ENCODE data around the gene C1D. TPM values are rescaled to one million over a fixed set of nuclear protein-coding genes. Genes with fewer than 3 reads are reported as not detected.

C1D gene
- total RNA-seq (2014; rRNA removed; shearing (Covaris generic)), result 44.5 and 51.3 TPM in 2 replicates

DNA sequence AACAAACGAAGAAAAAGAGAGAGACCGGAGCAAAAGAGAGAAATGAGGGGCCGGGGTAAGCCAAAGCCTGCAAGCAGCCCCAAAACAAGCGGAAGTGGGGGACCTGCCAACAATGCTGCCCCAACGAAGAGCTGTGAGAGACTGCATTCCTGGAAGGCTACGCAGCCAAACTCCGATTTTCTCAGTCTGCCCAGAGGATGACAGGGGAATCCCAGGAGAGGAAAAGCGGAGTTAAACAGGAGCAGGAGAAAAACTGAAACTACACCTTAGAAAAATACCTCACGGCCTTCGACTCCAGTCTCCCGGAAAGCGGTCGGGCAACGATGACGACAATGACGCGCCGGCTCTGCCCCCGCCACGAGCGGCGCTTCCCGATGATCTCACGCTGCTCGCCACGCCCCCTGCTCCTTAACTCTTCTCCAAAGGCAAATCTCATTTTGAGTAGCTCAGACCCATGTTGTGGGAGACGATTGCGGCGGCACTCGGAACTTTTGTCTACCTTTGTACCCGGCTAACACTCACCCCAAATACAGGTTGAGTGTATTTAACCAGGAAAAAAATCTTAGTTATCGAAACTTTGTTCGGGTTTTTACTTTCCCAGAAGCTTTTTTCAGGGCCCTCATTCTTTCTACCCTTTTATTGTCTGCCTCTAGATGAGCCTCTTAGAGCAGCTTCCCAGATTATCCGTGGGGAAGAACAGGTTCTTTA lies at the start of gene C1D:
Gene C1D, minus strand, starts transcription at position 325 of the 708 bp plus-strand sequence. CDS start 15,694 bp downstream, outside the sequence.
- peak; percentile 95 for DNase-seq (ENCODE audit: low read depth)

- DNase-seq (ENCODE audit: low read depth), result no peak
Measured at GRCh38 chr2:68110102-68110501, 47.3 kb upstream of the C1D start.

GRCh38 chr2:68108120-68108519 lies 45.3 kb upstream of the C1D start:
- no peak for DNase-seq (ENCODE audit: low read depth)

DNA sequence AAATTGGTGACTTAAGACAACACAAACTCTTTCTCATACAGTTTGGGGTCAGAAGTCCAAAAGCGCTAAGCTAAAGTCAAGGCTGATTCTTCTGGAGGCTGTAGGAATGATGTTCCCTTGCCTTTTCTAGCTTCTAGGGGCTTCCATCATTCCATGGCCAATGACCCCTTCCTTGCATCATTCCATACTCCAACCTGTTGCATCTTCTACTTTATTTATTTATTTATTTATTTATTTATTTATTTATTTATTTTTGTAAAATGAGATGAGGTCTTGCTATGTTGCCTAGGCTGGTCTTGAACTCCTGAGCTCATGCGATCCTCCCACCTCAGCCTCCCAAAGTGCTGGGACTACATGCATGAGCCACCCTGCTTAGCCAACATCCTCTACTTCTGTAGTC lies 44.7 kb upstream of the C1D start:
- no peak for DNase-seq (ENCODE audit: low read depth)

DNA sequence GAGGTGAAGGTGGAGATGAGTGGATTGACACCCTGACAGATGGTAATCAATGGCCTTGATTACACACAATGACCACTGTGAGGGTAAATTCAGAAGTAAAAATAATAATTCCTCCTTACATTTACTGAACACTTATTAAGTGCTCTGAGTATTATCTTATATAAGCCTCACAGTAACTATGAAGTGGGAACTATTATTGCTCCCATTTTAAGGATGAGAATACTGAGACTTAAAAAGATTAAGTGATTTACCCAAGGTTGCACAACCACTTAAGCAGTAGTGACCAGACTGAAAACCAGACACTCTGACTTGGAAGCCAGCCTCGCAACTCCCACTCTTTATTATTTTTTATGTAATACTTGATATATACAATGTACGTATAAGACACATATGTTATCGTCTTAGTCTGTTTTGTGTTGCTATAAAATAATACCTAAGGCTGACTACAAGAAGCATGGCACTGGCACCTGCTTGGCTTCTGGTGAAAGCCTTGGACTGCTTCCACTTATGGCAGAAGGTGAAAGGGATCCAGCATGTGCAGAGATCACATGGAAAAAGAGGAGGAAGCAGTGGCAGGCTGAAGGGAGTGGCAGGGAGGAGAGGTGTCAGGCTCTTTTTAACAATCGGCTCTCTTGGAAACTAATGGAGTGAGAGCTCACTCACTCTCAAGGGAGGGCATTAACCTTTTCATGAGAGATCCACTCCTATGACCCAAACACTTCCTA lies 41.5 kb upstream of the C1D start:
- DNase-seq (ENCODE audit: low read depth), result no peak

GRCh38 chr2:68103709-68104055 lies 40.9 kb upstream of the C1D start:
- no peak for DNase-seq (ENCODE audit: low read depth)

DNA sequence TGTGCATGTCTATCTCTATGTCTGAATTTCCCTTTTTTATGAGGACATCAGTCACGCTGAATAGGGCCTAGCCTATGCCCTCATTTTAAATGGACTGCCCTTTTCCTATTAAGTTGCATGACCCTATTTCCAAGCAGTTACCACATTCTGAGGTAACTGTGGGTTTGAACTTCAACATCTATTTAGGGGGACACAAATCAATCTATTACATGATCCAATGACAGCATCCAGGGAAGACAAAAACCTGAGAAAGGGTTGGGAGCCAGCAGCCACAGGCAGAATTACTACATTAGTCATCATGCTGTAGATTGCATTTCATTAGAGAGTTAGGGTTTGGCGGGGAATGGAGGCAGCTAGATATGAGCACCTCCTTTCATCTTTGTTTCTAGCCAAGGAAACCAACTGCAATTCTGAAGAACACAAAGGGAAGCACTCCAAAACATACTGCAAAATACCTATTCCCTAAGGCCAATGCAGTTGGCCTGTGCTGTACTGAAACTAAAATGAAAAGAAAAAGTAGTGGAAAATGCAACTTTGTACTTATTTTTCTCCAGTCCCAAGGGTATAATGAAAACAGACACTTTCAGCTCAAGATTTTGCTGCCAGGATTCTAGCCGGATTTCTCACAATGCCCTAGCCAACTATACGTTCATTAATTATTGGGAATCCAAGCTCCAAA lies 40.4 kb upstream of the C1D start:
- peak; percentile 41 for DNase-seq (ENCODE audit: low read depth)

- DNase-seq (ENCODE audit: low read depth), result no peak
Measured at GRCh38 chr2:68100189-68100588, 37.4 kb upstream of the C1D start.

- no peak for DNase-seq (ENCODE audit: low read depth)
Measured at GRCh38 chr2:68099260-68099659, 36.5 kb upstream of the C1D start.

DNA sequence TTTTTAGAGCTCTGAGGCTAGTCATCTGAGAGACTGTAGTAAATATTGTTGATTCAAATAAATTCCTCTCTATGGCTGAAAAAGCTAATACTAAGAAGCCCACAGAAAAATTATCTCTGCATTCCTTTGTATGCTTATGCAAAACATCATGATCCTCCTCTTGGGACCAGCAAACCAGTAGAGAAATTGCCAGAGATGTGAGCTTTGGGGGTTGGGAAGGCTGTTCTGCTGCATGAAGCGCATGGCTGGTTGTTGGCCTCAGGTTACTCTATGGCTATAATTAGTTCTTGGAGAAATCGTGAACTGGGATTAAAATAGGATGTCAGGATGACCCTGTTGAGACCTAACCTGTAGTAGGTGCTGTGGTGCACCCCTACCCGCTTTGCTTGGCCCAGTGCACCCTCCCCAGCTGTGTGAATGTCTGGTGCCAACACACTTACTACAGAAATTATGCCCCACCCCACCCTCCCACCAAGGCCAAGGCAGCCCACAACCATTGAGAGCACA lies 35.5 kb upstream of the C1D start:
- DNase-seq (ENCODE audit: low read depth), result no peak

DNA sequence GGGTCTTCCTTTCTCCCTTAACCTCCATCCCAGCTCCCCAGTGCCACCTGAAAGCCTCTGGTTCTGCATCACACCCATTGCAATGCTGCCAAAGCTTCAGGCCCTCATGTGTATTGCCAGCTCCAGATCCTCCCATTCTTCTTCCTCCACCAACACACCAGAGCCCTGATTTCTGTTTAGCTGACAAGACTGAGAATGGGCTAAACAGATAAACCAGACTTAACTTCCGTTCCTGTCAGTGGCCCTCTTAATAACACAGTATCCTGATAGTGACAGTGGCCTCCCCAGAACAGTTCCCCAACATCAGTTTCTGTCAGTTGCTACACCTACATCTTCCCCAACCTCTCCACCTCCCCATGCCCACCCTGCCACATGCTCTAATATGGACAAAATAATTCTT lies 31.3 kb upstream of the C1D start:
- no peak for DNase-seq (ENCODE audit: low read depth)

- DNase-seq (ENCODE audit: low read depth), result no peak
Measured at GRCh38 chr2:68093634-68094033, 30.8 kb upstream of the C1D start.

DNA sequence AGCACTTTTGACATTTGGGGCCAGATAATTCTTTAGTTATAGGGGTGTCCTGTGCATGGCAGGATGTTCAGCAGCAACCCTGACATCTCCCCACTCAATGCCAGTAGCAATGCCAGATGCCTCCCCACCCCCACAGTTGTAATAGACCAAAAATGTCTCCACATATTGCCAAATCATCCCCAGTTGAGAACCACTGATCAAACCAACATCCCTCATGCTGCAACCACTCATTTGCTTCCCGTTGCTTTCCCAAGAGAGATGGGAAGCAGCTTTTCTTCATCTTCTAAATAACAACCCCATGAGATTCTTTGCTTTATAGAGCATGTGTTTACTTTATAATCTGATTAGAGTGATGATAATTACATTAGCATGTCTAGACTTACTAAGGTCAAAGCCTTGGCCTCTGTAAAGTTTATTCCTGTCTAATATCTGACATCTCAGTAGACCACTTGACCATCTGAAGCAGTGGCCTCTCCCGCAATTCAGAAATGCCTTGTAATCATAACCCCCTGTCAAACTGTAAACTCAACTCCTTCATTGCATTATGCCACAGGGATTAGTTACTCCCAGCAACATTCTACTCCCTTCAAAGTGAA lies 28.7 kb upstream of the C1D start:
- no peak for DNase-seq (ENCODE audit: low read depth)

DNA sequence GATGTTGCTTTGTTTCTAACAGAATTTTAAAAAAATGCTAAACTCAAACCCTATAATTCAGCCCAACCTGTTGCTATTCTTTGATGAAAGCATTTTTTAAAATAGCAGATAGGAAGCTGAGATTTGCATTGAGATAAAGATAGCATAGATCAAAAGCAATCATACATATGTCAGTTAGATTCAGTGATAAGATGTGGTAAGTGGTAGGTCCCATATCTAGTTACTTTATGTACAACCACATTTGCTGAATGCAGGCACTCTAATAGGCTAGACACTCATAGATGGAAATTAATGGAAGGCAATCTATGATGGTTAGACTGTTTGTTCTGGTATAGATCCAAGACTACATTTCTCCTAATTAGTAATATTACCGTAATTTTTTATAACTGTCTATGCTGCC lies 27.2 kb upstream of the C1D start:
- DNase-seq (ENCODE audit: low read depth), result no peak

- DNase-seq (ENCODE audit: low read depth), result no peak
Measured at GRCh38 chr2:68088940-68089339, 26.1 kb upstream of the C1D start.

GRCh38 chr2:68086166-68086565 lies 23.4 kb upstream of the C1D start:
- no peak for DNase-seq (ENCODE audit: low read depth)

- DNase-seq (ENCODE audit: low read depth), result no peak
Measured at GRCh38 chr2:68083346-68083745, 20.5 kb upstream of the C1D start.

GRCh38 chr2:68074050-68074449 lies 11.2 kb upstream of the C1D start:
- no peak for DNase-seq (ENCODE audit: low read depth)

- DNase-seq (ENCODE audit: low read depth), result peak; percentile 40
Measured at GRCh38 chr2:68063797-68064646, 1.2 kb upstream of the C1D start.

GRCh38 chr2:68060652-68061051 lies 2.2 kb downstream of the C1D start:
- DNase-seq (ENCODE audit: low read depth), result no peak

DNA sequence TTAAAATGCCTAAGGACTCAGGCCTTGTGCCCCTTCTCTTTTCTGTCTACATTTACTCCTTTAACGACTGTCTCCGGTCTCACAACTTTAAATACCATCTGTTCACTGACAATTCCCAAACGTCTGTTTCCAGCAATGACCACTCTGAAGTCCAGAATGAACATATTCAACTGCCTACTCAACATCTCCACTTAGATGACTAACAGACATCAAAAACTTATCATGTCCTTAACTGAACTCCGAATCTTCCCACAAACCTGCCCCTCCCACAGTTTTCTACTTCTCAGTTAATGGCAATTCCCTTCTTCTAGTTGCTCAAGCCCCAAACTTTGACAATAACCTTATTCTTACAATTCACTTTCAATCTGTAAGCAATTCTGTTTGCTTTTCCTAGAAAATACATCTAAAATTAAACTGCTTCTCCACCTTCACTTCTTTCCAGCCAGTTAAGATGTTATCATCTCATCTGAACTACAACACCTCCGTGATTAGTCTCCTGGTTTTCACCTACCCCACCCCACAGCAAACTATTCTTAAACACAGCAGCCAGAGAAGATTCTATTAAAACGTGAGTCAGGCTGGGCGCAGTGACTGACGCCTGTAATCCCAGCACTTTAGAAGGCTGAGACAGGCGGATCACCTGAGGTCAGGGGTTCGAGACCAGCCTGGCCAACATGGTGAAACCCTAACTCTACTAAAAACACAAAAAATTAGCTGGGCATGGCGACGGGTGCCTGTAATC lies 2.8 kb downstream of the C1D start:
- no peak for DNase-seq (ENCODE audit: low read depth)

All from Daoy (cell line).